HG03139 (cell line): Measurements from ENCODE around the gene SNX27.

ENCODE experiments used
- ATAC-seq: cut with Tn5 transposase; IDR thresholded peaks from one replicate; pipeline ENCODE4 v1.9.1; 2021; ENCODE audit not compliant: unreplicated experiment

Gene SNX27

GRCh38 chr1:151702936-151703335 is 91.1 kb downstream of the SNX27 start:
- no peak for ATAC-seq

- no peak for ATAC-seq
Observed at GRCh38 chr1:151703813-151704212, 92.0 kb downstream of the SNX27 start.

- ATAC-seq: no peak
Observed at GRCh38 chr1:151704246-151704645, 92.4 kb downstream of the SNX27 start.

GRCh38 chr1:151705146-151705545 is 93.3 kb downstream of the SNX27 start:
- no peak for ATAC-seq

- ATAC-seq: no peak
Observed at GRCh38 chr1:151705753-151706463, 94.1 kb downstream of the SNX27 start.

GRCh38 chr1:151706464-151707415 is 94.9 kb downstream of the SNX27 start:
- ATAC-seq: no peak

- ATAC-seq: no peak
Observed at GRCh38 chr1:151707541-151708065, 95.8 kb downstream of the SNX27 start.

- no peak for ATAC-seq
Observed at GRCh38 chr1:151708891-151709290, 97.0 kb downstream of the SNX27 start.

GRCh38 chr1:151710187-151710840 is 98.5 kb downstream of the SNX27 start:
- no peak for ATAC-seq

GRCh38 chr1:151711044-151711800 is 99.4 kb downstream of the SNX27 start:
- ATAC-seq: no peak

- ATAC-seq: no peak
Observed at GRCh38 chr1:151711951-151712350, 100.1 kb downstream of the SNX27 start.

- ATAC-seq: no peak
Observed at GRCh38 chr1:151713044-151713443, 101.2 kb downstream of the SNX27 start.

GRCh38 chr1:151713874-151714273 is 102.0 kb downstream of the SNX27 start:
- no peak for ATAC-seq

GRCh38 chr1:151714820-151715725 is 103.2 kb downstream of the SNX27 start:
- no peak for ATAC-seq

- no peak for ATAC-seq
Observed at GRCh38 chr1:151715726-151716404, 104.0 kb downstream of the SNX27 start.

- ATAC-seq: no peak
Observed at GRCh38 chr1:151716405-151716762, 104.5 kb downstream of the SNX27 start.

- no peak for ATAC-seq
Observed at GRCh38 chr1:151716771-151717631, 105.2 kb downstream of the SNX27 start, which contains the start of gene CELF3. CELF3 (minus strand) TSS chr1:151716803; CDS start chr1:151716020, 783 bp downstream.

- no peak for ATAC-seq
Observed at GRCh38 chr1:151718011-151718431, 106.2 kb downstream of the SNX27 start.
